DND-41 (cell line): ENCODE measurements around the gene MACROD2.

ENCODE experiments used
- CTCF ChIP-seq: IDR thresholded peaks from 2 replicates; pipeline ENCODE4 v1.5.1; 2012; ENCODE audit warnings: borderline replicate concordance, low read length, moderate library complexity, mild to moderate bottlenecking; ENCODE audit not compliant: poor library complexity, severe bottlenecking; ENCODE audit errors: extremely low read depth
- EZH2 ChIP-seq: IDR thresholded peaks from 3 replicates; pipeline ENCODE4 v1.6.1; 2012; ENCODE audit warnings: borderline replicate concordance, low read depth, mild to moderate bottlenecking, moderate library complexity, low read length, inconsistent platforms; ENCODE audit not compliant: severe bottlenecking

GRCh38 chr20:15867899-15868298 lies 1872.6 kb downstream of the MACROD2 start:
- TF ChIP-seq CTCF: peak; percentile 15
- no peak for TF ChIP-seq EZH2
